Right lobe of liver (tissue), 6 donors: ENCODE measurements around the gene FRMPD3. TPM values are rescaled to one million over a fixed set of nuclear protein-coding genes. Genes with fewer than 3 reads are reported as not detected.

ENCODE experiments used
- ATAC-seq, 4 donors: fragments of 200-7000 bp; cut with Tn5 transposase; one replicate each; pipeline ENCODE4 v1.9.1; 2020; ENCODE audit warnings: mild to moderate bottlenecking in 4 of 4, moderate library complexity in 4 of 4
- DNase-seq, 3 donors: peaks; one replicate each; pipeline ENCODE4 v3.0.0-alpha.2; 2020
- H3K27ac ChIP-seq, 3 donors: fragments of 200-600 bp; one replicate each; pipeline ENCODE4 v1.8.0; 2022
- H3K27me3 ChIP-seq, 2 donors: fragments of 200-600 bp; one replicate each; pipeline ENCODE4 v1.8.0; 2022
- H3K36me3 ChIP-seq, 4 donors: fragments of 200-600 bp; sonication (generic) in 1 of 4; one replicate each; pipeline versions ENCODE4 v1.5.1 to v1.8.0; 2017 to 2022; ENCODE audit warnings: control low read depth in 1 of 4
- H3K4me1 ChIP-seq, 4 donors: fragments of 200-600 bp; sonication (generic) in 1 of 4; one replicate each; pipeline versions ENCODE4 v1.5.1 to v1.8.0; 2017 to 2022; ENCODE audit warnings: control low read depth in 1 of 4
- H3K4me3 ChIP-seq, 3 donors: fragments of 200-600 bp; one replicate each; pipeline ENCODE4 v1.8.0; 2022
- H3K9me3 ChIP-seq, 4 donors: fragments of 200-600 bp; sonication (generic) in 1 of 4; one replicate each; pipeline versions ENCODE4 v1.5.1 to v1.8.0; 2017 to 2022; ENCODE audit warnings: control low read depth in 1 of 4
- POLR2A ChIP-seq: fragments of 450-650 bp; IDR thresholded peaks from one replicate; pipeline ENCODE4 v1.6.1; 2017; ENCODE audit warnings: antibody characterized with exemption, mild to moderate bottlenecking
- WGBS: methylation state at CpG from one replicate; pipeline ENCODE4 v1.1.6; 2018; ENCODE audit warnings: low coverage, low lambda C conversion rate; ENCODE audit not compliant: insufficient coverage; ENCODE audit errors: missing lambda C conversion rate; 5-methylcytosine and 5-hydroxymethylcytosine counted together
- intact Hi-C, 2 donors: fragments of 100-400 bp; cut with DNase I; formaldehyde crosslinking; loops; one replicate each; pipeline versions ENCODE4 v1.11.2 to v1.14.1; 2022
- total RNA-seq, 6 experiments: library from RNA; depleted of rRNA in 2 of 6; stranded (reverse); fragments of >200 nt in 2 of 6; fragmentation: NEBNext Ultra II Directional in 3 of 6; extraction: Animal tissue kit (Norgen Biotek cat#: 25700) in 3 of 6; gene quantifications; one replicate each; pipeline versions ENCODE4 v1.1.0 to v1.2.4, GENCODE V29; 2016 to 2023
- TF ChIP-seq, protein P1 (sequence below), 4 donors: fragments of 200-600 bp in 3 of 4; fragments of 450-650 bp in 1 of 4; IDR thresholded peaks; one replicate each; pipeline versions ENCODE4 v1.5.1 to v1.8.0; 2016 to 2022; ENCODE audit warnings: antibody characterized with exemption in 4 of 4, mild to moderate bottlenecking in 2 of 4
- donor health status: DM: no; HTN: yes; CAD: no.
- donor health status: DM: no; HTN: no; CAD: no.
- donor health status: DM: no; HTN: no; CAD: no.
- donor health status: DM: no; HTN: yes; CAD: no.
- donor health status: DM: no; HTN: yes; CAD: no.

Gene FRMPD3
- total RNA-seq, 6 experiments from 2014 or later: not detected

GRCh38 chrX:107440187-107440586 is 9.3 kb upstream of the FRMPD3 start:
- intact Hi-C loops: no loop called here
- Histone ChIP-seq H3K4me3 (no peak overlapping the region), H3K4me1 (no peaks in the 10 kb centered on the region), H3K27me3 (no peaks in the 10 kb centered on the region), H3K9me3 (no peaks in the 10 kb centered on the region), H3K27ac (no peak overlapping the region), H3K36me3 (no peaks in the 10 kb centered on the region)
- DNase-seq: no peak
- no peak for ATAC-seq
- 46% methylated on average over 3 of the region's 3 CpGs for WGBS
- TF ChIP-seq, protein P1, sequence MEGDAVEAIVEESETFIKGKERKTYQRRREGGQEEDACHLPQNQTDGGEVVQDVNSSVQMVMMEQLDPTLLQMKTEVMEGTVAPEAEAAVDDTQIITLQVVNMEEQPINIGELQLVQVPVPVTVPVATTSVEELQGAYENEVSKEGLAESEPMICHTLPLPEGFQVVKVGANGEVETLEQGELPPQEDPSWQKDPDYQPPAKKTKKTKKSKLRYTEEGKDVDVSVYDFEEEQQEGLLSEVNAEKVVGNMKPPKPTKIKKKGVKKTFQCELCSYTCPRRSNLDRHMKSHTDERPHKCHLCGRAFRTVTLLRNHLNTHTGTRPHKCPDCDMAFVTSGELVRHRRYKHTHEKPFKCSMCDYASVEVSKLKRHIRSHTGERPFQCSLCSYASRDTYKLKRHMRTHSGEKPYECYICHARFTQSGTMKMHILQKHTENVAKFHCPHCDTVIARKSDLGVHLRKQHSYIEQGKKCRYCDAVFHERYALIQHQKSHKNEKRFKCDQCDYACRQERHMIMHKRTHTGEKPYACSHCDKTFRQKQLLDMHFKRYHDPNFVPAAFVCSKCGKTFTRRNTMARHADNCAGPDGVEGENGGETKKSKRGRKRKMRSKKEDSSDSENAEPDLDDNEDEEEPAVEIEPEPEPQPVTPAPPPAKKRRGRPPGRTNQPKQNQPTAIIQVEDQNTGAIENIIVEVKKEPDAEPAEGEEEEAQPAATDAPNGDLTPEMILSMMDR (IDR thresholded peaks at IDR 0.05): no peak
- no peak for TF ChIP-seq POLR2A

GRCh38 chrX:107440692-107441091 is 8.8 kb upstream of the FRMPD3 start:
- no peaks in the 10 kb centered on the region for H3K4me1 ChIP-seq
- DNase-seq: no peak
- no peaks in the 10 kb centered on the region for H3K36me3 ChIP-seq
- WGBS: 75% methylated on average over 4 of the region's 5 CpGs
- TF ChIP-seq, protein P1 (IDR thresholded peaks at IDR 0.05): no peak
- TF ChIP-seq POLR2A: no peak
- no peak overlapping the region for H3K4me3 ChIP-seq
- H3K27me3 ChIP-seq: no peaks in the 10 kb centered on the region
- no peak for ATAC-seq
- H3K27ac ChIP-seq: no peak overlapping the region
- intact Hi-C loops: no loop called here
- no peaks in the 10 kb centered on the region for H3K9me3 ChIP-seq

GRCh38 chrX:107442914-107443527 is 6.4 kb upstream of the FRMPD3 start:
- Histone ChIP-seq H3K4me3 (no peak overlapping the region), H3K4me1 (no peaks in the 10 kb centered on the region), H3K27me3 (no peaks in the 10 kb centered on the region), H3K27ac (no peak overlapping the region), H3K36me3 (no peaks in the 10 kb centered on the region), H3K9me3 (no peaks in the 10 kb centered on the region)
- intact Hi-C loops: no loop called here
- ATAC-seq (no peak), DNase-seq (no peak)
- WGBS: 44% methylated on average over 3 of the region's 3 CpGs
- no peak for TF ChIP-seq POLR2A
- TF ChIP-seq, protein P1 (IDR thresholded peaks at IDR 0.05): no peak

DNA sequence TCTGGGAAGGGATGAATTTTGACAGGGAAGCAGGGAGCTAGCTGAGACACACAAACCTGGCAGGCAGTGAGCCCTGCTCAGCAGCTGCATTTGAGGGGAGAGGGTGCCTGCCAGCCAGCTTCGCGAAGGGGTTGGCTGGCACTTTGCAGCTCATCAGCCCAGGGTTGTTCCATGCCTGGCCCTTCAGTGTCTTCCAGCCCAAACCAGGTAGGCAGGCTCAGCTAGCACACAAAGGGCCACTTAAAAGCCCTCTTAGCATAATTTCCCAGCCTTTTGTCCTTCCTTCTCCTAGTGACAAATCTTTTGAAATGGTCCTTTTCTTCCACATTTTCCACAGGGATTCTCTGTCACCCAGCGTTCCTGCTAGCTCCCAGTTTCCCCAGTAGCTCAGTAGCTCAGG is 4.3 kb upstream of the FRMPD3 start:
- no peak for ATAC-seq
- DNase-seq: no peak
- TF ChIP-seq POLR2A: no peak
- TF ChIP-seq, protein P1 (IDR thresholded peaks at IDR 0.05): no peak

More for the DNA sequence above, 4.3 kb upstream of the FRMPD3 start:
- H3K4me1 ChIP-seq: peaks cover 0 to 2% (median 0%) of the 10 kb centered on the region in 4 donors
- peaks cover 0 to 11% of the 10 kb centered on the region in 2 donors for H3K27me3 ChIP-seq
- no peak overlapping the region for H3K4me3 ChIP-seq
- H3K9me3 ChIP-seq: no peaks in the 10 kb centered on the region
- H3K36me3 ChIP-seq: no peaks in the 10 kb centered on the region
- WGBS: 9% methylated on average over 1 of the region's 3 CpGs
- intact Hi-C loops: no loop called here
- no peak overlapping the region for H3K27ac ChIP-seq
